Breast epithelium (tissue), 4 donors: Measurements from ENCODE around the gene TMEM120A. TPM values are rescaled to one million over a fixed set of nuclear protein-coding genes. Genes with fewer than 3 reads are reported as not detected.

Experiments used
- DNase-seq, 2 donors: peaks; one replicate each; pipeline ENCODE4 v3.0.0-alpha.2; 2019; ENCODE audit warnings: low spot score in 2 of 2
- H3K27ac ChIP-seq, 2 donors: fragments of 200-600 bp; sonication (generic) in 1 of 2; one replicate each; pipeline ENCODE4 v1.5.1; 2016 to 2019; ENCODE audit warnings: mild to moderate bottlenecking in 1 of 2
- H3K27me3 ChIP-seq, 2 donors: fragments of 200-600 bp; sonication (generic) in 1 of 2; one replicate each; pipeline versions ENCODE4 v1.5.1 to v1.6.0; 2017 to 2019; ENCODE audit warnings: control low read depth in 1 of 2, mild to moderate bottlenecking in 1 of 2
- H3K36me3 ChIP-seq: fragments of 200-600 bp; one replicate; pipeline ENCODE4 v1.5.1; 2019
- H3K4me1 ChIP-seq, 2 donors: fragments of 200-600 bp; sonication (generic); one replicate each; pipeline ENCODE4 v1.5.1; 2016 to 2019; ENCODE audit warnings: control low read depth in 1 of 2
- H3K4me3 ChIP-seq, 3 donors: fragments of 200-600 bp; sonication (generic); 1 replicate in 2 of 3; 2 replicates in 1 of 3; pipeline ENCODE4 v1.5.1; 2016 to 2019; ENCODE audit warnings: mild to moderate bottlenecking in 3 of 3, moderate library complexity in 2 of 3
- H3K9me3 ChIP-seq, 2 donors: fragments of 200-600 bp; sonication (generic) in 1 of 2; one replicate each; pipeline ENCODE4 v1.5.1; 2016 to 2019; ENCODE audit warnings: control low read depth in 1 of 2
- POLR2A ChIP-seq: fragments of 450-650 bp; IDR thresholded peaks from one replicate; pipeline ENCODE4 v1.6.1; 2016; ENCODE audit warnings: antibody characterized with exemption, mild to moderate bottlenecking, moderate library complexity
- POLR2AphosphoS5 ChIP-seq, 3 donors: sonication (generic); formaldehyde crosslinking; IDR thresholded peaks; one replicate each; pipeline ENCODE4 v1.6.1; 2017; ENCODE audit warnings: antibody characterized with exemption in 3 of 3
- intact Hi-C: fragments of 100-400 bp; cut with DNase I; formaldehyde crosslinking; loops from one replicate; pipeline ENCODE4 v1.15.1; 2023; ENCODE audit warnings: low total_unique reads
- total RNA-seq, 3 donors: library from RNA; depleted of rRNA; stranded (reverse); fragments of >200 nt; gene quantifications; one replicate each; pipeline ENCODE4 v1.1.0, GENCODE V29; 2016
- TF ChIP-seq, protein P1 (sequence below), 3 donors: fragments of 450-650 bp; IDR thresholded peaks; one replicate each; pipeline ENCODE4 v1.5.1; 2016 to 2017; ENCODE audit warnings: antibody characterized with exemption in 3 of 3, mild to moderate bottlenecking in 3 of 3, moderate library complexity in 3 of 3

The TMEM120A gene
- total RNA-seq, 3 donors from 2014 or later = 27.2 to 52.0 (median 42.9) TPM

DNA sequence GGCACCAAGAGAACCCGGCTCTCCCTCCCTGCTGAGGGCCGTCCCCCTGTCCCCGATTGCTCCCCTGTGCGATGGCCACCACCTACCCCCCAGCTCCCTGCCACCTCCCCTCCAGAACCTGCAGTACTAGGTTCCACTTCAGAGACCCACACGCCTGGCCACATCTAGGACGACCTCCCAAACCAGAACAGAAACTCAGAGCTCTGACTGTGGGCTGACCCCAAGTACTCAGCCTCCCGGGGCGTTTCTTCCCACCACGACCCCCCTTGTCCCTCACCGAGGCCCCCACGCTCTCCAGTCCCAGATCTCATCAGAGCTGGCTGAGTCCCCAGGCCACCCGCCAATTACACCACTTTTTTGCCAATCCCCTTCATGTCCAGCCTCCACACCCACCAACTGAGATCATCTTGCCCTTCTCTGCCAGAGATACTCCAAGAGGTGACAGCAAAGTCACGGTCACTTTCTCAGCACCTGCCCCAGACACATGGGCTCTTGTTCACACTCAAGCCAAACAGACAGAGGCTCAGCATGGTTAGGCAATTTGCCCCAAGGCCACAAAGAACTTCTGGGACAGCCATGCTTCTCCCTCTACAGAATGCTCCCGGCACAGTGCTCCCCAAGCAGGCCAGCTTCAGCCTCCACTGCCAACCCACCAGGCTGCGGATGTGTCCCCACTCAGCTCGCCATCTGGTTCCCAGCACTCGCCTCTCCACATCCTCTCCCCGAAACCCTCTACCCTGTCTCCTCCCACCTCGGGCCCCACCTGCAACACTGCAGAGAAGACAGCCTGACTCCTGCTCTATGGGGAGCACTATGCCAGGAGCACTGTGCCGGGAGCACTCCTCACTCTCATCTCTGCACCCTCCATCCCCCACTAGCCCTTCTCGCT lies 4.7 kb downstream of the TMEM120A start:
- no peak for TF ChIP-seq POLR2AphosphoS5 (IDR thresholded peaks at IDR 0.05)
- TF ChIP-seq POLR2A = no peak
- TF ChIP-seq, protein P1, sequence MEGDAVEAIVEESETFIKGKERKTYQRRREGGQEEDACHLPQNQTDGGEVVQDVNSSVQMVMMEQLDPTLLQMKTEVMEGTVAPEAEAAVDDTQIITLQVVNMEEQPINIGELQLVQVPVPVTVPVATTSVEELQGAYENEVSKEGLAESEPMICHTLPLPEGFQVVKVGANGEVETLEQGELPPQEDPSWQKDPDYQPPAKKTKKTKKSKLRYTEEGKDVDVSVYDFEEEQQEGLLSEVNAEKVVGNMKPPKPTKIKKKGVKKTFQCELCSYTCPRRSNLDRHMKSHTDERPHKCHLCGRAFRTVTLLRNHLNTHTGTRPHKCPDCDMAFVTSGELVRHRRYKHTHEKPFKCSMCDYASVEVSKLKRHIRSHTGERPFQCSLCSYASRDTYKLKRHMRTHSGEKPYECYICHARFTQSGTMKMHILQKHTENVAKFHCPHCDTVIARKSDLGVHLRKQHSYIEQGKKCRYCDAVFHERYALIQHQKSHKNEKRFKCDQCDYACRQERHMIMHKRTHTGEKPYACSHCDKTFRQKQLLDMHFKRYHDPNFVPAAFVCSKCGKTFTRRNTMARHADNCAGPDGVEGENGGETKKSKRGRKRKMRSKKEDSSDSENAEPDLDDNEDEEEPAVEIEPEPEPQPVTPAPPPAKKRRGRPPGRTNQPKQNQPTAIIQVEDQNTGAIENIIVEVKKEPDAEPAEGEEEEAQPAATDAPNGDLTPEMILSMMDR (IDR thresholded peaks at IDR 0.05) = no peak
- intact Hi-C loops = no loop called here
- H3K4me1 ChIP-seq = peaks cover 5 to 16% of the 10 kb centered on the region in 2 donors
- no peaks in the 10 kb centered on the region for H3K27me3 ChIP-seq
- H3K9me3 ChIP-seq = no peaks in the 10 kb centered on the region
- peak overlapping the region in 1 of 3 donors; percentile 48 for H3K4me3 ChIP-seq
- peaks cover 18% of the 10 kb centered on the region for H3K36me3 ChIP-seq
- peak overlapping the region in 1 of 2 donors; percentile 69 for H3K27ac ChIP-seq
- no peak for DNase-seq

DNA sequence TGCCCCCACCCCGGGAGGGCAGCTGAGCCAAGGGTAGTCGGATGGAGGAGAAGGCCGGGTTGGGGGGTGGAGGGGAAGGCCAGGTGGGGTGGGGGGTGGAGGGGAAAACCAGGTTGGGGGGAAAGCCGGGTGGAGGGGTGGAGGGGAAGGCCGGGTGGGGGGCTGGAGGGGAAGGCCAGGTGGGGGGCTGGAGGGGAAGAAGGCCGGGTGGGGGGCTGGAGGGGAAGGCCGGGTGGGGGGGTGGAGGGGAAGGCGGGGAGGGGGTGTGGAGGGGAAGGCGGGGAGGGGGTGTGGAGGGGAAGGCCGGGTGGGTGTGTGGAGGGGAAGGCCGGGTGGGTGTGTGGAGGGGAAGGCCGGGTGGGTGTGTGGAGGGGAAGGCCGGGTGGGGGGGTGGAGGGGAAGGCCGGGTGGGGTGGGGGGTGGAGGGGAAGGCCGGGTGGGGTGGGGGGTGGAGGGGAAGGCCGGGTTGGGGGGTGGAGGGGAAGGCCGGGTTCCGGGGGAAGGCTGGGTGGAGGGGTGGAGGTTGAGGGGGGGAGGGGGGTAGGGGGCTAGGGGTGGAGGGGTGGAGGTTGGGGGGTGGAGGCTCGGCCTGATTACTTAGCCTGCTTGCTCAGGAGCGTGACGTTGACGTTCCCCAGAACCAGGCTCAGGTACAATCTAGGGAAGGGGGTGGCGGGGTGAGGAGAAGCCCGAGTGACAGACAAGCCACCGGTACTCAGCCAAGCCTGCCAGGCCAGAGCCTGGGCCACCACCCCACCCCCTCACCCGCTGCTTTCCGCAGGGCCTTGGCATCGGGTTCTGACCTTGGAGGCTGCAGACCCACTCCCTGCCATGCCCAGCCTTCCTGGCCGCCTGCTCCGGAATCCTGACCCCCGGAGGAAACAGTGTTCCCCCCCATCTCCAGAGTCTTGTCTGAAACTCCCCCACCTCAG lies 5.6 kb downstream of the TMEM120A start:
- Histone ChIP-seq H3K36me3 (peaks cover 24% of the 10 kb centered on the region), H3K4me1 (peaks cover 5 to 16% of the 10 kb centered on the region in 2 donors), H3K27ac (peak overlapping the region in 1 of 2 donors; percentile 69), H3K27me3 (no peaks in the 10 kb centered on the region), H3K4me3 (peak overlapping the region in 1 of 3 donors; percentile 48), H3K9me3 (no peaks in the 10 kb centered on the region)
- no peak for DNase-seq
- no peak for TF ChIP-seq POLR2AphosphoS5 (IDR thresholded peaks at IDR 0.05)
- intact Hi-C loops = no loop called here

DNA sequence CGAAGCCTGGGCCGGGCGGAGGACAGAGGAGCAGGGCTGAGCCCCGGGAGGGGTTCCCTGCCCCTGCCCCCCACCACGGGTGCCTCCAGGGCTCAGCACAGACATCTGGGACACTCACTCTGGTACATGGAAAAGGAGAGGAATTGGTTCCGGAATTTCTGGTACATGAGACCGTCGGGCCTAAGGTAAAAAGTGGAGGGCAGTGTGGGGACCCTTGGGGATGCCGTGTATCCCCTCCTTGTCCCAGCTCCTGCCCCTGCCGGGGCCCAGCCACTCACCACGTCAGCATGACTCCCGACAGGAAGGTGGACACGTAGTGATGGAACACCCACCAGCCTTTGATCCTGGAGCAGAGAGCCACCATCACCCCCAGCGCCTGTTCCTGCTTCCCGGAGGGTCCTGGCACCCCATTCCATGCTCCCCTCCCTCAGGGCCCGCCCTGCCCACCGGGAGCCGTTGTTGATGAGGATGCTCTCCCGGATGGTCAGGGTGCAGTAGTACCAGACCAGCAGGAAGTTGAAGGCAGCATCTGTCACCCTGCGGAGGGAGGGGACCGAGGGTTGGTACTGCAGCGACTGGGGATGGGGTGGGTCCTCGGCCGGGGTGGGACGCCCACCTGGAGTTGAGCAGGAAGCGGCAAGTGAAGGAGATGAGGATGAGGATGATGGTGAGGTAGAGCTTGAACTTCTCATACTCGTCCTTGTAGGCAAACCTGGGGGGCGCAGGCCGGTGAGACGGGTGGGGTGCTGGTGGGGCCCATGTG lies 6.4 kb downstream of the TMEM120A start:
- no peaks in the 10 kb centered on the region for H3K9me3 ChIP-seq
- no peaks in the 10 kb centered on the region for H3K27me3 ChIP-seq
- H3K27ac ChIP-seq = no peak overlapping the region
- TF ChIP-seq POLR2AphosphoS5 (IDR thresholded peaks at IDR 0.05) = no peak
- no peak for TF ChIP-seq POLR2A
- TF ChIP-seq, protein P1 (IDR thresholded peaks at IDR 0.05) = no peak
- H3K36me3 ChIP-seq = peaks cover 24% of the 10 kb centered on the region
- no peak for DNase-seq
- no peak overlapping the region for H3K4me3 ChIP-seq
- intact Hi-C loops = no loop called here
- peaks cover 5 to 9% of the 10 kb centered on the region in 2 donors for H3K4me1 ChIP-seq

DNA sequence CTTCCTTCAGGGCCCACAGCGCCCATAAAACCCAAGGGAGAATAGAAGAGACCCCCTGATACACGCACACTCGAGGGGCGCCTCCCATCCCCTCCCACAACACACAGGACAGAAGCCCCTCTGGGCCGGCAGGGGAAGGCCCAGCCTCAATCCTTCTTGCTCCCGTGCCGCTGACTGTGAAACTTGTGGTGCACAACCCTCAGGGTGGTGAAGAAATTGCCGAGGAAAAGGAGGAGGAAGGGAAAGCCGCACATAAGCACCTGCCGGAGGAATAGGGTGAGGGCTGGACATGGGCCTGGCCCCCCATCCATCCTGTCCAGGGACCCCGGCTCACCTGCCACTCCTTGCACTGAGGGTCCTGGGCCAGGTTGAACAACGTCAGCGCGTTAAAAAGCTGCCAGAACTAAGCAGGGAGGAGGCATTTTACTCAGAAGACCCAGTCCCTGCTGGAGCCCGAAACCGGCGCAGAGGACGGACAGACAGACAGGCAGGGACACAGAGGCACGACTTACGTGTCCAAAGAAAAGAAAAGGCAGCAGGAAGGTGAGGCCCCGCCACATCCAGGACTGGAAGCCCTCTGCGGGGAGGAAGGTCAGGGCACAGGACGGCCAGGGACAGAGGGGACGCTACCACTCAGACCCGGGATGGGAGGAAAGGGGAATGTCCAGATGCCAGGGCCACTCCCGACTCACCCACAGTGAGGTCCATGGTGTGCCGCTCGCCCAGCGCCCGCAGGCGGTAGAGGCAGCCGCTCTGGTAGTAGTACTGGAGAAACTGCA lies 7.2 kb downstream of the TMEM120A start:
- peaks cover 24% of the 10 kb centered on the region for H3K36me3 ChIP-seq
- no peaks in the 10 kb centered on the region for H3K27me3 ChIP-seq
- TF ChIP-seq POLR2A (no peak), POLR2AphosphoS5 (IDR thresholded peaks at IDR 0.05) (no peak)
- TF ChIP-seq, protein P1 (IDR thresholded peaks at IDR 0.05) = no peak
- peaks cover 5 to 9% of the 10 kb centered on the region in 2 donors for H3K4me1 ChIP-seq
- H3K27ac ChIP-seq = no peak overlapping the region
- intact Hi-C loops = no loop called here
- no peak for DNase-seq
- H3K9me3 ChIP-seq = no peaks in the 10 kb centered on the region
- H3K4me3 ChIP-seq = no peak overlapping the region
